Gastroesophageal sphincter (tissue), 3 donors: Measurements from ENCODE around the gene UBE2S.

Source experiments
- POLR2A ChIP-seq, 2 donors: fragments of 450-650 bp; IDR thresholded peaks; one replicate each; pipeline ENCODE4 v1.6.1; 2017; ENCODE audit warnings: antibody characterized with exemption in 2 of 2, mild to moderate bottlenecking in 2 of 2, moderate library complexity in 1 of 2
- POLR2AphosphoS5 ChIP-seq: sonication (generic); formaldehyde crosslinking; IDR thresholded peaks from one replicate; pipeline ENCODE4 v1.6.1; 2017; ENCODE audit warnings: antibody characterized with exemption
- TF ChIP-seq, protein P1 (sequence below), 4 experiments: fragments of 200-600 bp in 2 of 4; fragments of 450-650 bp in 2 of 4; sonication (generic) in 1 of 4; IDR thresholded peaks; one replicate each; pipeline ENCODE4 v1.5.1; 2017 to 2019; ENCODE audit warnings: antibody characterized with exemption in 4 of 4, mild to moderate bottlenecking in 2 of 4, moderate library complexity in 2 of 4

DNA sequence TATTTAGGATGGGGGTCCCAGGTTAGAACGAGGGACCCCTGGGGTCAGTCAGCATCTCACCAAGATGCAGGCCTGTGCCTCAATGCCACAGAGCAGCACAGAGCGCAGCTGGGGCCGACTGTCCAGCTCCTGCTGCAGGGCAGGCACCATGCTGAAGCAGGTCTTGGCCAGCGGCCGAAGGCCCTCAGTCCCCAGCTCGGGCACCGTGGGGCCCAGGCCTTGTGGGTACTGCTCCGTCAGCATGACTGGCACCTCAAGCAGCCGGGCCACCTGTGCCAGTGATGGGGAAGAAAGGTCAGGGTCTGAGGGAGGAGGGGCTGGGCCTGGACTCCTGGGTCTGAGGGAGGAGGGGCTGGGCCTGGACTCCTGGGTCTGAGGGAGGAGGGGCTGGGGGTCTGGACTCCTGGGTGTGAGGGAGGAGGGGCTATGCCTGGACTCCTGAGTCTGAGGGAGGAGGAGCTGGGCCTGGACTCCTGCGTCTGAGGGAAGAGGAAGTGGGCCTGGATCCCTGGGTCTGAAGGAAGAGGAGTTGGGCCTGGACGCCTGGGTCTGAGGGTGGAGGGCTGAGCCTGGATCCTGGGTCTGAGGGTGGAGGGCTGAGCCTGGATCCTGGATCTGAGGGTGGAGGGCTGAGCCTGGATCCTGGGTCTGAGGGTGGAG, 48.1 kb upstream of the UBE2S start:
- TF ChIP-seq, protein P1, sequence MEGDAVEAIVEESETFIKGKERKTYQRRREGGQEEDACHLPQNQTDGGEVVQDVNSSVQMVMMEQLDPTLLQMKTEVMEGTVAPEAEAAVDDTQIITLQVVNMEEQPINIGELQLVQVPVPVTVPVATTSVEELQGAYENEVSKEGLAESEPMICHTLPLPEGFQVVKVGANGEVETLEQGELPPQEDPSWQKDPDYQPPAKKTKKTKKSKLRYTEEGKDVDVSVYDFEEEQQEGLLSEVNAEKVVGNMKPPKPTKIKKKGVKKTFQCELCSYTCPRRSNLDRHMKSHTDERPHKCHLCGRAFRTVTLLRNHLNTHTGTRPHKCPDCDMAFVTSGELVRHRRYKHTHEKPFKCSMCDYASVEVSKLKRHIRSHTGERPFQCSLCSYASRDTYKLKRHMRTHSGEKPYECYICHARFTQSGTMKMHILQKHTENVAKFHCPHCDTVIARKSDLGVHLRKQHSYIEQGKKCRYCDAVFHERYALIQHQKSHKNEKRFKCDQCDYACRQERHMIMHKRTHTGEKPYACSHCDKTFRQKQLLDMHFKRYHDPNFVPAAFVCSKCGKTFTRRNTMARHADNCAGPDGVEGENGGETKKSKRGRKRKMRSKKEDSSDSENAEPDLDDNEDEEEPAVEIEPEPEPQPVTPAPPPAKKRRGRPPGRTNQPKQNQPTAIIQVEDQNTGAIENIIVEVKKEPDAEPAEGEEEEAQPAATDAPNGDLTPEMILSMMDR (IDR thresholded peaks at IDR 0.05): no peak
- no peak for TF ChIP-seq POLR2A (IDR thresholded peaks at IDR 0.05)
- no peak for TF ChIP-seq POLR2AphosphoS5
